Activated CD8-positive, alpha-beta T cell treated with anti-CD3 and anti-CD28 coated beads for 36 hours (primary cell): ENCODE measurements around the gene NLK. TPM values are rescaled to one million over a fixed set of nuclear protein-coding genes. Genes with fewer than 3 reads are reported as not detected.

ENCODE experiments used
- ATAC-seq: fragments of 200-7000 bp; cut with Tn5 transposase; one replicate; pipeline ENCODE4 v1.10.0; 2021; ENCODE audit warnings: mild to moderate bottlenecking, moderate library complexity
- CTCF ChIA-PET: fragments of 350-600 bp; sonication (Branson Sonifier 250); formaldehyde crosslinking; loops from one replicate; lab custom pipeline; 2021; ENCODE audit warnings: antibody characterized with exemption; lab: Charles Lee
- POLR2A ChIA-PET: fragments of 350-600 bp; sonication (Branson Sonifier 250); formaldehyde crosslinking; loops from one replicate; lab custom pipeline; 2021; ENCODE audit warnings: antibody characterized with exemption; lab: Charles Lee
- DNase-seq: peaks from one replicate; pipeline ENCODE4 v3.0.0-alpha.2; 2020
- H3K27ac Mint-ChIP-seq: one replicate; pipeline ENCODE4 v1.8.0; 2021; ENCODE audit warnings: mild to moderate bottlenecking, mixed read lengths
- H3K27me3 Mint-ChIP-seq: one replicate; pipeline ENCODE4 v1.8.0; 2021; ENCODE audit warnings: mixed read lengths
- H3K36me3 Mint-ChIP-seq: one replicate; pipeline ENCODE4 v1.8.0; 2021; ENCODE audit warnings: low read depth, mixed read lengths
- H3K4me1 Mint-ChIP-seq: one replicate; pipeline ENCODE4 v1.8.0; 2021; ENCODE audit warnings: low read depth, mixed read lengths
- H3K4me3 Mint-ChIP-seq: one replicate; pipeline ENCODE4 v1.8.0; 2021; ENCODE audit warnings: mild to moderate bottlenecking, moderate library complexity, mixed read lengths
- H3K9me3 Mint-ChIP-seq: one replicate; pipeline ENCODE4 v1.8.0; 2021; ENCODE audit warnings: mixed read lengths
- CTCF ChIP-seq: fragments of 200-600 bp; IDR thresholded peaks from one replicate; pipeline ENCODE4 v1.8.0; 2022; ENCODE audit warnings: antibody characterized with exemption, mild to moderate bottlenecking
- intact Hi-C: fragments of 100-400 bp; cut with micrococcal nuclease; formaldehyde crosslinking; loops from one replicate; pipeline ENCODE4 v1.10.0; 2022
- total RNA-seq, 2 experiments: library from RNA; stranded (reverse); gene quantifications; one replicate each; pipeline ENCODE4 v1.2.3, GENCODE V29; 2021

NLK gene
- total RNA-seq, 2 experiments from 2014 or later: 7.3 to 7.8 TPM

GRCh38 chr17:28039251-28039650 is 3.2 kb upstream of the NLK start:
- CTCF ChIA-PET: interaction anchor here (1.1 to 1.5 kb wide), 2 partner anchors 25 to 234 kb away, joined by 3 to 4 read pairs; no protein-coding TSS in a partner anchor
- intact Hi-C loops: no loop called here

GRCh38 chr17:28040406-28040805 is 2.1 kb upstream of the NLK start:
- intact Hi-C loops: loop anchor here (10.0 kb wide), 1 partner anchor 566 kb away; no protein-coding TSS in a partner anchor
- Mint-ChIP-seq H3K4me3 (peak overlapping the region; percentile 77), H3K27ac (peak overlapping the region; percentile 86), H3K4me1 (peaks cover 41% of the 10 kb centered on the region), H3K27me3 (no peaks in the 10 kb centered on the region), H3K9me3 (no peaks in the 10 kb centered on the region), H3K36me3 (peaks cover 11% of the 10 kb centered on the region)
- CTCF ChIA-PET: interaction anchor here (1.5 kb wide), 1 partner anchor 10 kb away, joined by 3 read pairs; no protein-coding TSS in a partner anchor
- no peak for DNase-seq
- POLR2A ChIA-PET: interaction anchor here (0.9 to 2.3 kb wide), 4 partner anchors 10 to 212 kb away, joined by 3 to 7 read pairs (median 6); no protein-coding TSS in a partner anchor
- no peak for ATAC-seq
- TF ChIP-seq CTCF: no peak

More at GRCh38 chr17:28039251-28039650, 3.2 kb upstream of the NLK start:
- no peak for TF ChIP-seq CTCF
- no peak overlapping the region for H3K4me3 Mint-ChIP-seq
- H3K36me3 Mint-ChIP-seq: peaks cover 8% of the 10 kb centered on the region
- H3K9me3 Mint-ChIP-seq: no peaks in the 10 kb centered on the region
- no peak for DNase-seq
- peaks cover 34% of the 10 kb centered on the region for H3K4me1 Mint-ChIP-seq
- no peaks in the 10 kb centered on the region for H3K27me3 Mint-ChIP-seq
- POLR2A ChIA-PET: no interaction called here
- no peak for ATAC-seq
- no peak overlapping the region for H3K27ac Mint-ChIP-seq

DNA sequence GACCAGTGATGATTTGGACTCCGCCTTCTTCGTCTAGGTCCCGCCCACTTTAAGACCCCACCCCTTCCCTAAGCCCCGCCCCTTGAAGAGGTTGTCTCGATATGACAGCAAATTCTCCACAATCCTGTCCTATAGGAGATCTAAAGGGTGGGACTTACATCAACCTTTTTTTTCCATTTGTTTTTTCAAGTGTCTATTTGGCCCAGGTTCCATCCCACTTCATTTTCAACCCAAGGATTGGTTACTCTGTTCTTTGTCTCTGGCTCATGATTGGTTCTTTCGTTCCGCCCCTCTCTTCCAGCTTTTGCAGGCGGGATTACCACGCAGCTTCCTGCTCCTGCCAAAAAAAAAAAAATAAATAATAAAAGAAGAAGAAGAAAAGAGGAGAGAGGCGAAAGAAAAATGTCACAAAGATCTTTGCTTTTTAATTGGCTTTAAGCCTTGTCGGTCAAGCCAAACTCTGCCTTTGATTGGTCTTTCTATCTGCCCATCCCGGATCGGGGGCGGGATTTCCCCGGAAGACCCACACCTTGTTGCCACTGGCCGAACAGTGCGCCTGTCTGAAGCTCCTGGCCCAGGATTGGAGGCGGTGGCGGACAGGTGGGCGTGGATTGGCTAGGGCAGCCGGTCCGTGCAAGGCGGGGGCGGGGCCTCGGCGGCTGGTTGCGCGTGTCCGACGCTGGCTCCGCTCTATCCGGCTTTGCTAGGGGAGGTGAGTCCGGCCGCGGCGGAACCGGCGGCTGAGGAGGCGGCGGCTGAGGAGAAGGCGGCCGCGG is 1.2 kb upstream of the NLK start:
- TF ChIP-seq CTCF: no peak
- intact Hi-C loops: loop anchor here (10.0 kb wide), 1 partner anchor 566 kb away; no protein-coding TSS in a partner anchor
- Mint-ChIP-seq H3K9me3 (no peaks in the 10 kb centered on the region), H3K36me3 (peaks cover 11% of the 10 kb centered on the region), H3K4me1 (peaks cover 50% of the 10 kb centered on the region), H3K4me3 (peak overlapping the region; percentile 77), H3K27ac (peak overlapping the region; percentile 86), H3K27me3 (no peaks in the 10 kb centered on the region)
- ChIA-PET POLR2A (interaction anchor here (0.9 to 2.3 kb wide), 5 partner anchors 11 to 211 kb away, joined by 3 to 7 read pairs (median 5); no protein-coding TSS in a partner anchor), CTCF (interaction anchor here (0.8 to 1.5 kb wide), 3 partner anchors 11 to 210 kb away, joined by 3 read pairs; no protein-coding TSS in a partner anchor)
- DNase-seq: peak; percentile 100
- ATAC-seq: peak; percentile 95

DNA sequence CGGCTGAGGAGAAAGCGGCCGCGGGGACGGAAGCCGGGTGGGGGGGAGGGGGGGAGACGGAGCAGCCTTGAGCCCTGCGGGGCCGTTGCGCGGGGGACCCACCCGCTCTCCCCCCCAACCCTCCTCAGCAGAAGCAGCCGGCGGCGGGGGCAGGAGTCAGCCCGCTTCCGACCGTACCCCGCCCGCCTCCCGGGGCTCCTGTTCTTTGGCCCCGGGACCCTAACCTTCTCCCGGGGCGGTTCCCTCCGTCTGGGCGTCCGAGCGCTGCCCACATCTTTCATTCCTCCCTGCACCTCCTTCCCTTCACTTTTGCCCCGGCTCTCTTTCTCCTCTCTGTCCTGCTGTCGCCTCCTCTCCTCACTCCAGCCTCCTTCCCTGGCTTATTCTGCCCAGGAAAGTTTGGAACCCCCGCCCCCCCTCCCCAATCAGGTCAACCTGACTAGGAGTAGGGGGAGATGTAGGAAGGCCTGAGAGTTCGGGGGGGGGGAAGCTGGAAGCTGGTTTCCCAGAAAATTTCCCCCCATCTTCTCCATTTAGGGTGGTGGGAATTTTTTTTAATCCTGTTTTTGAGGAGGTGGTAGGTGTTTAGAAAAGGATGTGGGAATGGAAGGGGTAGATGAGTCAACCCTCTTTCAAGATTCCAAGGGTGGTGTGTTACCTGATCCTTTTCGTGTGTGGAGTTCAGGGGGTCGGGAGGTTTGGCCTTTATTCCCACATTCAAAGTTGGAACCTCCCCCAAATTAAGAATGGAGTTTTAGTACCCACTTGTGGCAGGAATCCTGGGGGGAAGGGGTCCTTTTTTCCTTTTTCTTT is 427 bp upstream of the NLK start:
- Mint-ChIP-seq H3K27ac (peak overlapping the region; percentile 74), H3K36me3 (peaks cover 11% of the 10 kb centered on the region), H3K27me3 (no peaks in the 10 kb centered on the region), H3K9me3 (no peaks in the 10 kb centered on the region), H3K4me1 (peaks cover 58% of the 10 kb centered on the region), H3K4me3 (peak overlapping the region; percentile 77)
- ATAC-seq (peak; percentile 7), DNase-seq (no peak)
- intact Hi-C loops: loop anchor here (10.0 kb wide), 1 partner anchor 567 kb away; no protein-coding TSS in a partner anchor
- CTCF ChIA-PET: interaction anchor here (0.8 to 1.4 kb wide), 4 partner anchors 10 to 210 kb away, joined by 3 read pairs; no protein-coding TSS in a partner anchor
- TF ChIP-seq CTCF: no peak
- POLR2A ChIA-PET: interaction anchor here (1.0 to 2.3 kb wide), 3 partner anchors 11 to 13 kb away, joined by 3 to 7 read pairs (median 6); no protein-coding TSS in a partner anchor
